Neural cell (in vitro differentiated cells): Measurements from ENCODE around the gene PIGP.

Experiments
- EZH2 ChIP-seq: fragments of 200-600, 300-800 bp; shearing (Covaris generic), sonication (generic); IDR thresholded peaks from 2 replicates; pipeline ENCODE4 v1.6.1; 2014; ENCODE audit warnings: antibody characterized with exemption, low read length, borderline replicate concordance, mild to moderate bottlenecking; ENCODE audit not compliant: insufficient read depth, poor library complexity, severe bottlenecking
- MXI1 ChIP-seq: fragments of 450-650 bp; conservative IDR thresholded peaks from 2 replicates; pipeline ENCODE4 v1.6.1; 2014; ENCODE audit warnings: antibody characterized with exemption, mild to moderate bottlenecking; ENCODE audit not compliant: poor library complexity, severe bottlenecking
- TF ChIP-seq, protein P1 (sequence below): fragments of 450-650 bp; IDR thresholded peaks from 2 replicates; pipeline ENCODE4 v1.5.1; 2014; ENCODE audit warnings: antibody characterized with exemption, mild to moderate bottlenecking, moderate library complexity; ENCODE audit not compliant: poor library complexity, severe bottlenecking

DNA sequence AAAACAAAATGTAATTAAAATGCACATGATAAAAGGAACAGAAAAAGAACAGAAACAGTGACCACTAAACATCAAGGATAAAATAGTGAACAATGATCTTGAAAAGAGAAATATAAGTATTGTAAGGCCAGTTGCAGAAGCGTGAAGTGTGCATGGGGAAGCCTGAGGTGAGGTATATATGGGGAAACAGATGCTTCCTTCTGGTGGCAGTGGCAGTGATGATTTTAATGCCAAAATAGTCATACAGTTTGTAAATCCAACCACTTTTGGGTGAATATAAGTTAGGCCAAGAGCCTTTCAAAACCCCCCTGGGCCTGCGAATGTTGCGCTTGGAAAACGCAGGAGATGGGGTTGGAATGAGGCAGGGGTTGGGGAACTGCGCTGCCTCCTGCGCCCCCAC lies 27.4 kb upstream of the PIGP start:
- TF ChIP-seq, protein P1, sequence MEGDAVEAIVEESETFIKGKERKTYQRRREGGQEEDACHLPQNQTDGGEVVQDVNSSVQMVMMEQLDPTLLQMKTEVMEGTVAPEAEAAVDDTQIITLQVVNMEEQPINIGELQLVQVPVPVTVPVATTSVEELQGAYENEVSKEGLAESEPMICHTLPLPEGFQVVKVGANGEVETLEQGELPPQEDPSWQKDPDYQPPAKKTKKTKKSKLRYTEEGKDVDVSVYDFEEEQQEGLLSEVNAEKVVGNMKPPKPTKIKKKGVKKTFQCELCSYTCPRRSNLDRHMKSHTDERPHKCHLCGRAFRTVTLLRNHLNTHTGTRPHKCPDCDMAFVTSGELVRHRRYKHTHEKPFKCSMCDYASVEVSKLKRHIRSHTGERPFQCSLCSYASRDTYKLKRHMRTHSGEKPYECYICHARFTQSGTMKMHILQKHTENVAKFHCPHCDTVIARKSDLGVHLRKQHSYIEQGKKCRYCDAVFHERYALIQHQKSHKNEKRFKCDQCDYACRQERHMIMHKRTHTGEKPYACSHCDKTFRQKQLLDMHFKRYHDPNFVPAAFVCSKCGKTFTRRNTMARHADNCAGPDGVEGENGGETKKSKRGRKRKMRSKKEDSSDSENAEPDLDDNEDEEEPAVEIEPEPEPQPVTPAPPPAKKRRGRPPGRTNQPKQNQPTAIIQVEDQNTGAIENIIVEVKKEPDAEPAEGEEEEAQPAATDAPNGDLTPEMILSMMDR, result no peak
- TF ChIP-seq EZH2 (no peak), MXI1 (no peak)
